Measurements from ENCODE around the gene SUPT5H. TPM values are rescaled to one million over a fixed set of nuclear protein-coding genes. Genes with fewer than 3 reads are reported as not detected.

The SUPT5H gene
- total and polyA plus RNA-seq, 2 of the 4 experiments (the other 2 are of a cell fraction) = 75.3 to 116 TPM

DNA sequence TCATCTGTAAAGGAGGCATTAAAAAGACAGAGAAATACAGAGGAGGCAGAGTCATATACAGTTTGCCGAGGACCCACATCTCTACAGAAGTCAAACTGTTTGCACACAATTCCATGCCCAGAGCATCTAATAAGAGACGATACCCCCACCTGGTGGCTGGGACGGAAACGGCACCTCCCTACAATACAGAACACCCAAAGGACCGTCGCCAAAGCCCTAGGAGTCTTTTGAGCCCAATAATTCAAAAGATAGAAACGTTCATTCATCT lies 33.6 kb upstream of the SUPT5H start (continued):
- TF ChIP-seq, protein P1, sequence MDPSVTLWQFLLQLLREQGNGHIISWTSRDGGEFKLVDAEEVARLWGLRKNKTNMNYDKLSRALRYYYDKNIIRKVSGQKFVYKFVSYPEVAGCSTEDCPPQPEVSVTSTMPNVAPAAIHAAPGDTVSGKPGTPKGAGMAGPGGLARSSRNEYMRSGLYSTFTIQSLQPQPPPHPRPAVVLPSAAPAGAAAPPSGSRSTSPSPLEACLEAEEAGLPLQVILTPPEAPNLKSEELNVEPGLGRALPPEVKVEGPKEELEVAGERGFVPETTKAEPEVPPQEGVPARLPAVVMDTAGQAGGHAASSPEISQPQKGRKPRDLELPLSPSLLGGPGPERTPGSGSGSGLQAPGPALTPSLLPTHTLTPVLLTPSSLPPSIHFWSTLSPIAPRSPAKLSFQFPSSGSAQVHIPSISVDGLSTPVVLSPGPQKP (IDR thresholded peaks at IDR 0.05; ENCODE audit: borderline replicate concordance, low read depth, low read length) = no peak
- peak; percentile 24 for TF ChIP-seq NFE2L2 (IDR thresholded peaks at IDR 0.05; ENCODE audit: low read depth, low read length)
- TF ChIP-seq, protein P2, sequence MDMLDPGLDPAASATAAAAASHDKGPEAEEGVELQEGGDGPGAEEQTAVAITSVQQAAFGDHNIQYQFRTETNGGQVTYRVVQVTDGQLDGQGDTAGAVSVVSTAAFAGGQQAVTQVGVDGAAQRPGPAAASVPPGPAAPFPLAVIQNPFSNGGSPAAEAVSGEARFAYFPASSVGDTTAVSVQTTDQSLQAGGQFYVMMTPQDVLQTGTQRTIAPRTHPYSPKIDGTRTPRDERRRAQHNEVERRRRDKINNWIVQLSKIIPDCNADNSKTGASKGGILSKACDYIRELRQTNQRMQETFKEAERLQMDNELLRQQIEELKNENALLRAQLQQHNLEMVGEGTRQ (IDR thresholded peaks at IDR 0.05; ENCODE audit: low read depth, low read length) = no peak
